ENCODE results near the gene EN2.
A peak's percentile ranks its signal among the peaks of the same experiment; 100 is the strongest.

Gene EN2

GRCh38 chr7:155458111-155458877 is at the start of gene EN2:
TSS of gene EN2 (plus strand) at chr7:155458129. CDS start at chr7:155458378, 249 bp downstream.
- peak within 1 kb of the TSS; percentile 47 for H3K4me3 ChIP-seq (ENCODE audit: low read length)
- no peak for DNase-seq (ENCODE audit: low read depth)
- TF ChIP-seq CTCF (conservative IDR thresholded peaks at IDR 0.05; ENCODE audit: low read length), result no peak

DNA sequence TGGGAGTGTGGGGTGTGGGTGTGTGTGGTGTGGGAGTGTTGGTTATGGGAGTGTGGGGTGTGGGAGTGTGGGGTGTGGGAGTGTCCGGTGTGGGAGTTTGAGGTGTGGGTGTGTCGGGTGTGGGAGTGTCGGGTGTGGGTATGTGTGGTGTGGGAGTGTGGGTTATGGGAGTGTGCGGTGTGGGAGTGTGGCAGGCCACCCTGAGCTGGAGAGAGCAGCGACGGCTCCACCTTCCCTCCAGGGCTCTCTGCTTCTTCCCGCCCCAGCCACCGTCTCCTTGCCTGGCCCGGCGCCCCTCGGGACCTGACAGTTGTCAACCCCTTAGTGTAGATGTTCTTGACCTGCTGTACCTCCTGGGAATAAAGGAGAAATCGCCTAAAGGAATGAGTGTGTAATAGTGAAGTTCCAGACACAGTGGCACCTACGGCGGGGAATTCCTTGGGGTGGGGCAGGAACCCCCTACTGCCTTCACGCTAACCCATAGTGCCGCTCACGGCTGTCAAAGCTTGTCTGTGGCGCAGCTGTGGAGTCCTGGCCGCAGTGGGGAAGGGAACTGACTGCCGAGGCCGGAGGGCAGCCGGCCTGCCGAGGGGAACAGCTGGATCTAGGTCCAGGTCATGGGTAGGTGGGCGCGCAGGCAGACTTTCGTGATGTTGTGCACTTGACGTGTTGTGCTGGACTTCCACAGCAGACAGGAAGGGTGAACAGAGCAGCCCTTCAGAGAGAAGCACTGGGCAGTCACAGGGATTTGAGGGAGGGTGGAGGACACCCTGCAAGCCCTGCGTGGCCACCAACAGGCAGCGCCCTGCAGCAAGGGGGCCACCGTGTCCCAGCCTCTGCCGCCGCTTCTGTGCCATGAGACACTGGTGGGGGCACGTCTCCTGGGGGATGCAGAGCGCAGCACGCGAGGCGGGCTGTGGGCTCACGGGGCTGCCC is 49.0 kb upstream of the EN2 start:
- no peak for TF ChIP-seq CTCF (conservative IDR thresholded peaks at IDR 0.05; ENCODE audit: low read length)
- DNase-seq (ENCODE audit: low read depth), result no peak
- H3K4me3 ChIP-seq (ENCODE audit: low read length), result no peak overlapping the region

DNA sequence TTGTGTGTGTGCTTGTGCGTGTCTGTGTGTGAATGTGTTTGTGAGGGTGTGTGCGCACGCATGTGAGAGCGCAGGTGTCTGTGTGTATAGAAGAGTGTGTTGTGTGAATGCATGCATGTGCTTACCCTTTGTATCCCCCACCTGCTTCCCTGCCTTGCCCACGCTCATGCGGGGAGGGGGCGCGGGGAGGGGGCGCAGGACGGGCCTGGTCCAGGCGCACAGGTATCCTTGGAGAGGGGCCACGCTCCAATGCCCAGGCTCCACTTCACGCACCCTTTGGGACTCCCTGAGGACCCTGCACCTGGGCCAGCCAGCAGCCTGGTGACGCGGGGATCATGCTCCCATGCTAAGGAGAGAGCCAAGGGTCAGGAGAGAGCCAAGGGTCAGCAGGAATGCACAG is 47.9 kb upstream of the EN2 start:
- no peak for DNase-seq (ENCODE audit: low read depth)
- TF ChIP-seq CTCF (conservative IDR thresholded peaks at IDR 0.05; ENCODE audit: low read length), result no peak
- H3K4me3 ChIP-seq (ENCODE audit: low read length), result no peak overlapping the region

- DNase-seq (ENCODE audit: low read depth), result no peak
- no peak overlapping the region for H3K4me3 ChIP-seq (ENCODE audit: low read length)
- no peak for TF ChIP-seq CTCF (conservative IDR thresholded peaks at IDR 0.05; ENCODE audit: low read length)
Observed at GRCh38 chr7:155410431-155410830, 47.5 kb upstream of the EN2 start.

DNA sequence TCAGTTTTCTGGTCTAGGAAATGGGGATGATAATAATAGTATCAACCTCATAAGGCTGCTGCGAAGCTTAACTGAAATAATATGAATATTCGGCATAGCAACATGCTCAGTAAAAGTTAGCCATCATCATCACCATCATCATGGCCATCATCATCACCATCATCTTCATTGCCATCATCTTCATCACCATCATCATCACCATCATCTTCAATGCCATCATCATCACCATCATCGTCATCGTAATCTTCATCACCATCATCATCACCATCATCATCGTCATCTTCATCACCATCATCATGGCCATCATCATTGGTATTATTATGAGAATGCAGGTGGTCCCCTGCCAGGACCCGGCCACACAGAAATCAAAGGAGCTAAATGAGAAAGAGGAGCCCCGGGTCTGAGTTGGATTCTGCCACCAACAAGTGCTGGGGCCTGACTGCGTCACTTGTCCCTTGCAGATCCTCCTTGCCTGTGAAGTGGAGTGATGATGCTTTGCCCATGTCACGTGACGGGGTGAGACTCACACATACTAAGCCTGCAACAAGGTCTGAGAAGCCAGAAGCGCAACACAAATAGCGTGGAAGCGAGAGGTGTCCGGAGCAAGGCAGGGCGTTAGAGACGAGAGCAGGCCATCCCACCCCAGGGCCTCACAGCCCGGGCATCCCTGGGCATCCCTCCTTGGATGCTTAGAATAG is 46.1 kb upstream of the EN2 start:
- no peak for DNase-seq (ENCODE audit: low read depth)
- H3K4me3 ChIP-seq (ENCODE audit: low read length), result no peak overlapping the region
- TF ChIP-seq CTCF (conservative IDR thresholded peaks at IDR 0.05; ENCODE audit: low read length), result no peak

- DNase-seq (ENCODE audit: low read depth), result peak; percentile 13
- no peak overlapping the region for H3K4me3 ChIP-seq (ENCODE audit: low read length)
- TF ChIP-seq CTCF (conservative IDR thresholded peaks at IDR 0.05; ENCODE audit: low read length), result peak; percentile 53
Observed at GRCh38 chr7:155412416-155413253, 45.3 kb upstream of the EN2 start.
